ENCODE measurements around the gene GALNT15. TPM values are rescaled to one million over a fixed set of nuclear protein-coding genes. Genes with fewer than 3 reads are reported as not detected.

The GALNT15 gene
- total RNA-seq, 1 experiment from 2014 or later: not detected

- no peak overlapping the region for H3K27ac ChIP-seq
- ChIA-PET CTCF (no interaction called here), POLR2A (ENCODE audit: unreplicated experiment) (no interaction called here)
- TF ChIP-seq EZH2 (IDR thresholded peaks at IDR 0.05; ENCODE audit: low read depth): no peak
- TF ChIP-seq CTCF (conservative IDR thresholded peaks at IDR 0.05): no peak
- no peak overlapping the region for H2AFZ ChIP-seq
- H3K36me3 ChIP-seq (ENCODE audit: low read depth): peaks cover 10% of the 10 kb centered on the region; the same call in 1 of the 2 replicates
- H3K9me3 ChIP-seq (ENCODE audit: insufficient read depth, low read depth): no peaks in the 10 kb centered on the region
- H3K9me2 ChIP-seq (ENCODE audit: insufficient read depth): no peaks in the 10 kb centered on the region
- no TSS peak for BruUV-seq (replicated peaks)
- H4K20me1 ChIP-seq (ENCODE audit: insufficient read depth): no peaks in the 10 kb centered on the region; the same call in 1 of the 2 replicates
- intact Hi-C loops (cut with micrococcal nuclease; ENCODE audit: unreplicated experiment): no loop called here
- H3K27me3 ChIP-seq (ENCODE audit: insufficient read depth, low read depth): no peaks in the 10 kb centered on the region
- no peak overlapping the region for H3K4me2 ChIP-seq
- H3K4me1 ChIP-seq (replicated peaks; ENCODE audit: insufficient read depth): no peaks in the 10 kb centered on the region
- H3K4me3 ChIP-seq: no peak overlapping the region
- no peaks in the 10 kb centered on the region; the same call in 1 of the 2 replicates for H3F3A ChIP-seq (ENCODE audit: insufficient read depth, low read depth)
- no peak for DNase-seq
- peaks cover 7% of the 10 kb centered on the region for H3K79me2 ChIP-seq (ENCODE audit: low read depth)
Observed at GRCh38 chr3:16257309-16257708, 82.8 kb downstream of the GALNT15 start.

- no peaks in the 10 kb centered on the region; the same call in 1 of the 2 replicates for H4K20me1 ChIP-seq (ENCODE audit: insufficient read depth)
- ChIA-PET POLR2A (ENCODE audit: unreplicated experiment) (no interaction called here), CTCF (no interaction called here)
- intact Hi-C loops (cut with micrococcal nuclease; ENCODE audit: unreplicated experiment): no loop called here
- H3K27ac ChIP-seq: no peak overlapping the region
- peaks cover 1% of the 10 kb centered on the region for H3K4me1 ChIP-seq (replicated peaks; ENCODE audit: insufficient read depth)
- no peaks in the 10 kb centered on the region; the same call in 1 of the 2 replicates for H3F3A ChIP-seq (ENCODE audit: insufficient read depth, low read depth)
- H3K4me3 ChIP-seq: no peak overlapping the region
- no peaks in the 10 kb centered on the region for H3K9me2 ChIP-seq (ENCODE audit: insufficient read depth)
- BruUV-seq (replicated peaks): no TSS peak
- no peak for DNase-seq
- peaks cover 10% of the 10 kb centered on the region; the same call in 1 of the 2 replicates for H3K36me3 ChIP-seq (ENCODE audit: low read depth)
- TF ChIP-seq EZH2 (IDR thresholded peaks at IDR 0.05; ENCODE audit: low read depth) (no peak), CTCF (conservative IDR thresholded peaks at IDR 0.05) (no peak)
- no peaks in the 10 kb centered on the region for H3K9me3 ChIP-seq (ENCODE audit: insufficient read depth, low read depth)
- peaks cover 15% of the 10 kb centered on the region for H3K79me2 ChIP-seq (ENCODE audit: low read depth)
- no peaks in the 10 kb centered on the region for H3K27me3 ChIP-seq (ENCODE audit: insufficient read depth, low read depth)
- no peak overlapping the region for H3K4me2 ChIP-seq
- no peak overlapping the region for H2AFZ ChIP-seq
Observed at GRCh38 chr3:16258177-16258576, 83.7 kb downstream of the GALNT15 start.

- H3K9me2 ChIP-seq (ENCODE audit: insufficient read depth): no peaks in the 10 kb centered on the region
- no peaks in the 10 kb centered on the region for H3K27me3 ChIP-seq (ENCODE audit: insufficient read depth, low read depth)
- TF ChIP-seq CTCF (conservative IDR thresholded peaks at IDR 0.05): no peak
- TF ChIP-seq EZH2 (IDR thresholded peaks at IDR 0.05; ENCODE audit: low read depth): no peak
- H3K36me3 ChIP-seq (ENCODE audit: low read depth): peaks cover 10% of the 10 kb centered on the region; the same call in 1 of the 2 replicates
- ChIA-PET CTCF (no interaction called here), POLR2A (ENCODE audit: unreplicated experiment) (no interaction called here)
- H3K9me3 ChIP-seq (ENCODE audit: insufficient read depth, low read depth): no peaks in the 10 kb centered on the region
- no peak overlapping the region for H3K27ac ChIP-seq
- no peak overlapping the region for H3K4me2 ChIP-seq
- H3K79me2 ChIP-seq (ENCODE audit: low read depth): peaks cover 22% of the 10 kb centered on the region
- intact Hi-C loops (cut with micrococcal nuclease; ENCODE audit: unreplicated experiment): no loop called here
- no peaks in the 10 kb centered on the region; the same call in 1 of the 2 replicates for H4K20me1 ChIP-seq (ENCODE audit: insufficient read depth)
- H3F3A ChIP-seq (ENCODE audit: insufficient read depth, low read depth): no peaks in the 10 kb centered on the region; the same call in 1 of the 2 replicates
- no peak for DNase-seq
- H3K4me3 ChIP-seq: no peak overlapping the region
- H3K4me1 ChIP-seq (replicated peaks; ENCODE audit: insufficient read depth): peaks cover 8% of the 10 kb centered on the region
- no peak overlapping the region for H2AFZ ChIP-seq
- BruUV-seq (replicated peaks): no TSS peak
Observed at GRCh38 chr3:16258866-16259265, 84.4 kb downstream of the GALNT15 start.
